ENCODE data around the gene ADAMTS17.

GRCh38 chr15:100050877-100051786 is 290.6 kb downstream of the ADAMTS17 start:
- no peak for TF ChIP-seq YY1 (IDR thresholded peaks at IDR 0.05; ENCODE audit: insufficient read depth, insufficient read length)
- TF ChIP-seq ZNF274 (IDR thresholded peaks at IDR 0.05; ENCODE audit: low read depth, low read length) = no peak
- TF ChIP-seq SUZ12 (IDR thresholded peaks at IDR 0.05; ENCODE audit: extremely low read depth, insufficient read depth, insufficient read length) = no peak
